GM23248 (cell line): ENCODE data around the gene ARHGAP5.

Experiments used
- EZH2 ChIP-seq: fragments of 200-600 bp; sonication (generic); IDR thresholded peaks from 2 replicates; pipeline ENCODE4 v1.6.1; 2018; ENCODE audit warnings: antibody characterized with exemption, mild to moderate bottlenecking; ENCODE audit not compliant: insufficient read depth, poor library complexity, severe bottlenecking
- EZH2phosphoT487 ChIP-seq: fragments of 200-600 bp; sonication (generic); IDR thresholded peaks from 2 replicates; pipeline ENCODE4 v1.6.1; 2018; ENCODE audit warnings: antibody characterized with exemption, moderate library complexity, mild to moderate bottlenecking, low read depth; ENCODE audit not compliant: insufficient read depth

DNA sequence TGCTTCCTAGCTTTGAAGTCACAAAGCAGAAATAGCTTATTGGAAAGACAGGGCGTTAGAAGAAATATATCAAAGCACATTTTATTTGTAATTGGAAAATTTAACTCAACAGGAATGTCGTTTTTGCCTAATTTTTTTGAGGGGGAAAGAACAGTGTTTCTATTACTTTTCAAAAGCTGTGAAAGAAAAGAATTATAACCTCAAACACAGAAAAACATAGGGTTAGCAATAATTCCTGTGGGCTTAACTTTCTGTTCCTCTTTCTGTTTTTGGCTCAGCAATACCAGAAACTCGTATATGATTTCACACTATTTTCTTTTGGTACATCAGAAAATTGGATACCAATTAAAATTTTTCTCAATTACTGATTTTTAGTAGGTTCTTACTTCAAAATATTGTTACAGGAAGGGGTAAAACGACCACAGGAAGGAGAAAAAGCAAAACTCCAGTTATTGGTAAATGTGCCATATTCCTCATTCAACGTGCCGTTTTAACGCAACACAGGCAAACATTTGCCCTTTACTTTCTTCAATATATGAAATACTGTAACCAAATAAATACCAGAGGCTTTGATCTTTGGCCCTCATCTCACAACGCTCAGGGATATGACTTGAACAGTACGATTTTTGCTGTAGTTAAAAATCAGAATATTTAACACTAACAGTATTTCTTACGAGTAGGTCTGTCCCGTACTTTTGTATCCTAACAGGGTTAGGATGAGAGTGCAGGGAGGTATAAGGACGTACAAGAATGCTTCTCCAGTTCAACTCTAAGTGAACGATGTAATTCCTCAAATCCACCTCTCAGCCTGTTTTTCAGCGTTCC lies 123.5 kb downstream of the ARHGAP5 start:
- TF ChIP-seq EZH2 (no peak), EZH2phosphoT487 (no peak)
